Breast epithelium (tissue), 3 donors: Measurements from ENCODE around the gene TMSB15B.

ENCODE experiments used
- CTCF ChIP-seq, 3 donors: fragments of 450-650 bp; IDR thresholded peaks; one replicate each; pipeline ENCODE4 v1.5.1; 2016 to 2017; ENCODE audit warnings: antibody characterized with exemption in 3 of 3, mild to moderate bottlenecking in 3 of 3, moderate library complexity in 3 of 3
- POLR2A ChIP-seq: fragments of 450-650 bp; IDR thresholded peaks from one replicate; pipeline ENCODE4 v1.6.1; 2016; ENCODE audit warnings: antibody characterized with exemption, mild to moderate bottlenecking, moderate library complexity
- POLR2AphosphoS5 ChIP-seq, 3 donors: sonication (generic); formaldehyde crosslinking; IDR thresholded peaks; one replicate each; pipeline ENCODE4 v1.6.1; 2017; ENCODE audit warnings: antibody characterized with exemption in 3 of 3

- no peak for TF ChIP-seq POLR2A
- TF ChIP-seq CTCF (IDR thresholded peaks at IDR 0.05), result no peak
- TF ChIP-seq POLR2AphosphoS5 (IDR thresholded peaks at IDR 0.05), result no peak
These were observed 48.9 kb upstream of the TMSB15B start for GRCh38 chrX:103913356-103914020.
